ENCODE data around the gene KLHDC4.
"Not testable (repeated sequence)": the region's sequence is repeated elsewhere in the genome, so short reads cannot be mapped to it uniquely, and the experiment has no call there.

KLHDC4 gene

GRCh38 chr16:87681981-87682570 lies 83.7 kb downstream of the KLHDC4 start:
- DNase-seq = no peak
- intact Hi-C loops (cut with DNase I; ENCODE audit: low total_unique reads) = no loop called here
- Histone ChIP-seq H3K4me3 (no peak overlapping the region), H3K27me3 (peaks cover 0 to 75% of the 10 kb centered on the region in 2 donors), H3K27ac (no peak overlapping the region), H3K9me3 (no peaks in the 10 kb centered on the region), H3K4me1 (no peaks in the 10 kb centered on the region), H3K36me3 (no peaks in the 10 kb centered on the region)
- TF ChIP-seq CTCF (IDR thresholded peaks at IDR 0.05) = no peak

- H3K36me3 ChIP-seq; H3K4me1 ChIP-seq; intact Hi-C loops (cut with DNase I; ENCODE audit: low total_unique reads); H3K9me3 ChIP-seq; DNase-seq; H3K27ac ChIP-seq; H3K4me3 ChIP-seq: not testable (repeated sequence)
- H3K27me3 ChIP-seq = peaks cover 0 to 68% of the 10 kb centered on the region in 2 donors
Observed at GRCh38 chr16:87681051-87681602, 84.7 kb downstream of the KLHDC4 start.

- H3K9me3 ChIP-seq = no peaks in the 10 kb centered on the region
- H3K36me3 ChIP-seq = no peaks in the 10 kb centered on the region
- H3K4me1 ChIP-seq = no peaks in the 10 kb centered on the region
- H3K27ac ChIP-seq = no peak overlapping the region
- TF ChIP-seq CTCF (IDR thresholded peaks at IDR 0.05) = no peak
- no peak for DNase-seq
- H3K4me3 ChIP-seq = no peak overlapping the region
- intact Hi-C loops (cut with DNase I; ENCODE audit: low total_unique reads) = no loop called here
- H3K27me3 ChIP-seq = peaks cover 0 to 66% of the 10 kb centered on the region in 2 donors
Observed at GRCh38 chr16:87680272-87680644, 85.5 kb downstream of the KLHDC4 start.

GRCh38 chr16:87679593-87680271 lies 86.1 kb downstream of the KLHDC4 start:
- no peak for TF ChIP-seq CTCF (IDR thresholded peaks at IDR 0.05)
- DNase-seq = no peak
- no peaks in the 10 kb centered on the region for H3K9me3 ChIP-seq
- H3K4me3 ChIP-seq = no peak overlapping the region
- H3K27me3 ChIP-seq = peaks cover 0 to 62% of the 10 kb centered on the region in 2 donors
- intact Hi-C loops (cut with DNase I; ENCODE audit: low total_unique reads) = no loop called here
- no peaks in the 10 kb centered on the region for H3K36me3 ChIP-seq
- H3K27ac ChIP-seq = no peak overlapping the region
- H3K4me1 ChIP-seq = no peaks in the 10 kb centered on the region

- H3K4me3 ChIP-seq = no peak overlapping the region
- H3K36me3 ChIP-seq = no peaks in the 10 kb centered on the region
- H3K27me3 ChIP-seq = peaks cover 0 to 51% of the 10 kb centered on the region in 2 donors
- no peaks in the 10 kb centered on the region for H3K4me1 ChIP-seq
- H3K9me3 ChIP-seq = no peaks in the 10 kb centered on the region
- DNase-seq = no peak
- TF ChIP-seq CTCF (IDR thresholded peaks at IDR 0.05) = no peak
- intact Hi-C loops (cut with DNase I; ENCODE audit: low total_unique reads) = no loop called here
- H3K27ac ChIP-seq = no peak overlapping the region
Observed at GRCh38 chr16:87678618-87679017, 87.2 kb downstream of the KLHDC4 start.

GRCh38 chr16:87677830-87678229 lies 88.0 kb downstream of the KLHDC4 start:
- H3K27ac ChIP-seq = no peak overlapping the region
- no peaks in the 10 kb centered on the region for H3K36me3 ChIP-seq
- no peak for TF ChIP-seq CTCF (IDR thresholded peaks at IDR 0.05)
- H3K9me3 ChIP-seq = no peaks in the 10 kb centered on the region
- H3K4me1 ChIP-seq = no peaks in the 10 kb centered on the region
- no peak overlapping the region for H3K4me3 ChIP-seq
- H3K27me3 ChIP-seq = peaks cover 0 to 46% of the 10 kb centered on the region in 2 donors
- intact Hi-C loops (cut with DNase I; ENCODE audit: low total_unique reads) = no loop called here
- DNase-seq = no peak
